Mesendoderm (in vitro differentiated cells): Measurements from ENCODE around the gene CBY2. TPM values are rescaled to one million over a fixed set of nuclear protein-coding genes. Genes with fewer than 3 reads are reported as not detected.

Experiments used
- small RNA-seq: library from polyadenylated mRNA; stranded (forward); fragments of <200 nt; extraction: miRNeasy Mini kit (QIAGEN cat#:217004); gene quantifications from one replicate; pipeline ENCODE3, GENCODE V24; 2013; ENCODE audit not compliant: insufficient read depth

CBY2 gene

Small RNAs within 50 kb of the gene (small RNA-seq; reads per million reads assigned to genes)
- gene RF00017 = not detected
